H1 (cell line): ENCODE data around the gene AIM2. TPM values are rescaled to one million over a fixed set of nuclear protein-coding genes. Genes with fewer than 3 reads are reported as not detected.

Experiments
- CTCF ChIA-PET: fragments of 300-600 bp; sonication (Branson Sonifier 250); formaldehyde crosslinking; loops from one replicate; lab custom pipeline; 2021; ENCODE audit not compliant: partially characterized antibody; lab: Charles Lee
- POLR2A ChIA-PET: fragments of 300-600 bp; sonication (Branson Sonifier 250); formaldehyde crosslinking; loops from one replicate; lab custom pipeline; 2021; ENCODE audit warnings: inconsistent platforms; ENCODE audit not compliant: partially characterized antibody; lab: Charles Lee
- DNase-seq, 2 experiments: peaks; one replicate each; pipeline versions ENCODE4 v3.0.0 to v3.0.0-alpha.2; 2010 to 2022; ENCODE audit warnings: low spot score in 2 of 2, low read depth in 1 of 2, mixed read lengths in 1 of 2
- FAIRE-seq: peaks from 2 replicates; lab custom pipeline; 2011; peaks lifted over from hg19 to GRCh38; lab: Jason Lieb, UNC
- H2AFZ ChIP-seq: 2 replicates; pipeline ENCODE4 v1.8.1; 2012; ENCODE audit warnings: low read length, inconsistent platforms
- H2AK5ac ChIP-seq: 2 replicates; pipeline ENCODE4 v1.6.1; 2013; ENCODE audit warnings: low read depth, low read length
- H2BK120ac ChIP-seq: replicated peaks from 2 replicates; pipeline ENCODE3; 2013; ENCODE audit warnings: low read depth, low read length, inconsistent platforms
- H2BK12ac ChIP-seq: 2 replicates; pipeline ENCODE4 v1.6.1; 2013; ENCODE audit warnings: low read depth, low read length
- H2BK15ac ChIP-seq: 2 replicates; pipeline ENCODE4 v1.6.1; 2013; ENCODE audit warnings: low read length
- H2BK20ac ChIP-seq: 2 replicates; pipeline ENCODE4 v1.6.1; 2013; ENCODE audit warnings: low read length
- H2BK5ac ChIP-seq: 2 replicates; pipeline ENCODE4 v1.6.1; 2013; ENCODE audit warnings: low read depth, low read length
- H3K14ac ChIP-seq: 2 replicates; pipeline ENCODE4 v1.6.1; 2013; ENCODE audit warnings: inconsistent platforms; ENCODE audit not compliant: insufficient read length
- H3K18ac ChIP-seq: 2 replicates; pipeline ENCODE4 v1.6.1; 2013; ENCODE audit warnings: low read length; ENCODE audit errors: extremely low read depth
- H3K23ac ChIP-seq: 2 replicates; pipeline ENCODE4 v1.6.1; 2013; ENCODE audit warnings: inconsistent platforms; ENCODE audit not compliant: insufficient read length
- H3K23me2 ChIP-seq: 2 replicates; pipeline ENCODE4 v1.6.1; 2013; ENCODE audit warnings: low read depth, low read length
- H3K27ac ChIP-seq: 2 replicates; pipeline ENCODE4 v1.6.1; 2011; ENCODE audit warnings: low read depth, low read length, inconsistent platforms
- H3K27me3 ChIP-seq, 4 experiments: replicated peaks in 1 of 4; 1 replicate in 1 of 4; 2 replicates in 3 of 4; pipeline versions ENCODE4 v1.6.1 to v1.8.1; 2011 to 2013; ENCODE audit warnings: low read length in 3 of 4, mild to moderate bottlenecking in 3 of 4, inconsistent platforms in 2 of 4, mixed read lengths in 2 of 4, moderate library complexity in 1 of 4; ENCODE audit not compliant: control insufficient read depth in 3 of 4, insufficient read depth in 3 of 4; ENCODE audit errors: extremely low read depth in 1 of 4
- H3K36me3 ChIP-seq, 4 experiments: 2 replicates each; pipeline versions ENCODE4 v1.6.1 to v1.8.1; 2011 to 2013; ENCODE audit warnings: mild to moderate bottlenecking in 4 of 4, low read length in 3 of 4, moderate library complexity in 2 of 4, control low read depth in 1 of 4, inconsistent platforms in 1 of 4; ENCODE audit not compliant: insufficient read depth in 4 of 4, control insufficient read depth in 2 of 4
- H3K4ac ChIP-seq: replicated peaks from 2 replicates; pipeline ENCODE3; 2013; ENCODE audit warnings: low read length, low read depth, mixed read lengths, inconsistent platforms; ENCODE audit not compliant: insufficient read length
- H3K4me1 ChIP-seq, 4 experiments: replicated peaks in 1 of 4; 1 replicate in 1 of 4; 2 replicates in 3 of 4; pipeline versions ENCODE4 v1.6.1 to v1.8.1; 2011 to 2013; ENCODE audit warnings: low read length in 3 of 4, inconsistent platforms in 2 of 4, mixed read lengths in 1 of 4; ENCODE audit not compliant: insufficient read depth in 4 of 4, control insufficient read depth in 3 of 4
- H3K4me2 ChIP-seq, 2 experiments: 2 replicates each; pipeline versions ENCODE4 v1.6.1 to v1.8.1; 2011 to 2013; ENCODE audit warnings: low read depth in 2 of 2, low read length in 2 of 2, control low read depth in 1 of 2, inconsistent platforms in 1 of 2, mild to moderate bottlenecking in 1 of 2; ENCODE audit not compliant: insufficient read depth in 1 of 2
- H3K4me3 ChIP-seq, 4 experiments: fragments of 200-600, 300-600 bp in 1 of 4; sonication (generic), shearing (Covaris generic), sonication (Bioruptor Twin) in 1 of 4; 2 replicates each; pipeline versions ENCODE4 v1.5.1 to v1.8.1; 2011 to 2016; ENCODE audit warnings: low read length in 4 of 4, low read depth in 3 of 4, control low read depth in 2 of 4, inconsistent platforms in 2 of 4, mild to moderate bottlenecking in 2 of 4, mixed read lengths in 1 of 4, moderate library complexity in 1 of 4; ENCODE audit not compliant: insufficient read depth in 2 of 4; ENCODE audit errors: extremely low read depth in 1 of 4
- H3K56ac ChIP-seq: replicated peaks from 2 replicates; pipeline ENCODE3; 2013; ENCODE audit warnings: low read depth, mild to moderate bottlenecking, mixed read lengths, low read length, inconsistent platforms; ENCODE audit not compliant: insufficient read length
- H3K79me1 ChIP-seq: 2 replicates; pipeline ENCODE4 v1.6.1; 2013; ENCODE audit warnings: low read depth, low read length, control low read depth
- H3K79me2 ChIP-seq, 2 experiments: 2 replicates each; pipeline versions ENCODE4 v1.6.1 to v1.8.1; 2012 to 2013; ENCODE audit warnings: low read length in 2 of 2, mild to moderate bottlenecking in 2 of 2, inconsistent platforms in 1 of 2; ENCODE audit not compliant: insufficient read depth in 2 of 2, control insufficient read depth in 1 of 2
- H3K9ac ChIP-seq, 4 experiments: replicated peaks in 1 of 4; 1 replicate in 1 of 4; 2 replicates in 3 of 4; pipeline versions ENCODE4 v1.6.1 to v1.8.1; 2011 to 2013; ENCODE audit warnings: low read depth in 3 of 4, low read length in 3 of 4, control low read depth in 2 of 4, mild to moderate bottlenecking in 2 of 4, moderate library complexity in 2 of 4, inconsistent platforms in 1 of 4; ENCODE audit errors: extremely low read depth in 1 of 4
- H3K9me3 ChIP-seq, 2 experiments: 2 replicates each; pipeline versions ENCODE4 v1.6.1 to v1.8.1; 2012 to 2013; ENCODE audit warnings: mild to moderate bottlenecking in 2 of 2, moderate library complexity in 2 of 2, control low read depth in 1 of 2, inconsistent platforms in 1 of 2, low read depth in 1 of 2, low read length in 1 of 2, mixed read lengths in 1 of 2; ENCODE audit not compliant: insufficient read depth in 2 of 2
- H4K20me1 ChIP-seq, 2 experiments: replicated peaks in 1 of 2; 2 replicates each; pipeline versions ENCODE3 to v1.8.1; 2011 to 2013; ENCODE audit warnings: inconsistent platforms in 2 of 2, low read length in 2 of 2, mild to moderate bottlenecking in 1 of 2; ENCODE audit not compliant: insufficient read depth in 2 of 2, control insufficient read depth in 1 of 2
- H4K5ac ChIP-seq: 2 replicates; pipeline ENCODE4 v1.6.1; 2013; ENCODE audit warnings: low read length, low read depth, mixed read lengths, inconsistent platforms; ENCODE audit not compliant: insufficient read length
- H4K8ac ChIP-seq: 2 replicates; pipeline ENCODE4 v1.8.0; 2013; ENCODE audit warnings: mild to moderate bottlenecking, moderate library complexity, low read length, inconsistent platforms; ENCODE audit not compliant: insufficient read depth; ENCODE audit errors: extremely low read depth
- H4K91ac ChIP-seq: replicated peaks from 2 replicates; pipeline ENCODE3; 2013; ENCODE audit warnings: low read length, mixed read lengths, inconsistent platforms; ENCODE audit not compliant: insufficient read length
- BCL11A ChIP-seq, 2 experiments: IDR thresholded peaks; one replicate each; pipeline ENCODE4 v1.6.1; 2011; ENCODE audit warnings: low read depth in 2 of 2, low read length in 2 of 2, mild to moderate bottlenecking in 2 of 2
- KDM5A ChIP-seq: fragments of 200-600 bp; IDR thresholded peaks from 2 replicates; pipeline ENCODE4 v1.7.1; 2012; ENCODE audit warnings: mild to moderate bottlenecking, low read length, inconsistent platforms, mixed read lengths
- NRF1 ChIP-seq: IDR thresholded peaks from 2 replicates; pipeline ENCODE4 v1.6.1; 2011; ENCODE audit warnings: mild to moderate bottlenecking, low read depth, low read length, improper control_type of control experiment
- SRF ChIP-seq: IDR thresholded peaks from 2 replicates; pipeline ENCODE4 v1.6.1; 2011; ENCODE audit warnings: mild to moderate bottlenecking, low read depth, low read length, moderate library complexity
- TBP ChIP-seq: IDR thresholded peaks from 2 replicates; pipeline ENCODE4 v1.6.1; 2011; ENCODE audit warnings: low read depth, low read length, improper control_type of control experiment
- WGBS, 2 experiments: shearing (Covaris generic) in 1 of 2; methylation state at CpG; one replicate each; pipeline versions ENCODE4 v1.1.6 to v1.1.7; 2013 to 2015; ENCODE audit warnings: low lambda C conversion rate in 2 of 2, mixed read lengths in 2 of 2, inconsistent platforms in 1 of 2, low coverage in 1 of 2, missing lambda C conversion rate in 1 of 2; ENCODE audit not compliant: insufficient replicate concordance in 2 of 2, insufficient coverage in 1 of 2, insufficient read length in 1 of 2; ENCODE audit errors: extremely low coverage in 1 of 2, missing lambda C conversion rate in 1 of 2; 5-methylcytosine and 5-hydroxymethylcytosine counted together
- long read RNA-seq, 2 experiments: library from RNA in 1 of 2; library from capped mRNA in 1 of 2; stranded (forward); transcript quantifications; one replicate each; pipeline ENCODE4 v2.0.0, GENCODE V29; 2021; ENCODE audit warnings: inconsistent platforms in 1 of 2
- polyA minus RNA-seq, 3 experiments: library from RNA; depleted of rRNA, polyadenylated mRNA; stranded (reverse); fragments of >200 nt; gene quantifications; 1 replicate in 2 of 3; 2 replicates in 1 of 3; pipeline ENCODE4 v1.2.3, GENCODE V29; 2011
- polyA plus RNA-seq, 7 experiments: library from polyadenylated mRNA; depleted of rRNA in 3 of 7; stranded (reverse) in 5 of 7; unstranded in 2 of 7; fragments of >200 nt in 5 of 7; fragments of 200-250 nt in 2 of 7; gene quantifications; 1 replicate in 5 of 7; 2 replicates in 1 of 7; 4 replicates in 1 of 7; pipeline versions ENCODE4 v1.2.1 to v1.2.3, GENCODE V29; 2011 to 2013; ENCODE audit warnings: missing spikeins in 2 of 7, mixed read lengths in 2 of 7
- total RNA-seq: library from RNA; stranded (reverse); fragmentation: NEBNext Ultra II Directional; extraction: Animal tissue kit (Norgen Biotek cat#: 25700); gene quantifications from 2 replicates; pipeline ENCODE4 v1.2.1, GENCODE V29; 2021

The AIM2 gene, protein sequence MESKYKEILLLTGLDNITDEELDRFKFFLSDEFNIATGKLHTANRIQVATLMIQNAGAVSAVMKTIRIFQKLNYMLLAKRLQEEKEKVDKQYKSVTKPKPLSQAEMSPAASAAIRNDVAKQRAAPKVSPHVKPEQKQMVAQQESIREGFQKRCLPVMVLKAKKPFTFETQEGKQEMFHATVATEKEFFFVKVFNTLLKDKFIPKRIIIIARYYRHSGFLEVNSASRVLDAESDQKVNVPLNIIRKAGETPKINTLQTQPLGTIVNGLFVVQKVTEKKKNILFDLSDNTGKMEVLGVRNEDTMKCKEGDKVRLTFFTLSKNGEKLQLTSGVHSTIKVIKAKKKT
- total RNA-seq = 1.7 and 2.1 TPM in 2 replicates
- polyA plus RNA-seq (2011; rRNA removed) = 0.21 and 0.28 TPM in 2 replicates
- 1.2 TPM for polyA plus RNA-seq (2011; cell fraction: cytosol; rRNA removed)
- 0.37 TPM for polyA plus RNA-seq (2011; cell fraction: nucleus; rRNA removed)
- 0.81 to 2.6 TPM (median 1.5 TPM) in 4 replicates for polyA plus RNA-seq (2012, experiment 1 of 2)
- polyA plus RNA-seq (2012, experiment 2 of 2) = 0.18 TPM
- 1.2 TPM for polyA plus RNA-seq (2013, experiment 1 of 2)
- 0.99 TPM for polyA plus RNA-seq (2013, experiment 2 of 2)
- 0.66 and 1.4 TPM in 2 replicates for polyA minus RNA-seq (2011; rRNA and poly(A)+ RNA removed)
- not detected for polyA minus RNA-seq (2011; cell fraction: cytosol; rRNA and poly(A)+ RNA removed)
- polyA minus RNA-seq (2011; cell fraction: nucleus; rRNA and poly(A)+ RNA removed) = 2.5 TPM
- long read RNA-seq, experiment 1, partial matches to known transcripts = 1 of 1 reads
- long read RNA-seq, experiment 1, other reads (novel, unspliced or antisense) = 0 of 1 reads
- long read RNA-seq, experiment 2, partial matches to known transcripts = 0 of 3 reads
- long read RNA-seq, experiment 2, other reads (novel, unspliced or antisense) = 3 of 3 reads

- Histone ChIP-seq H4K20me1 (no peaks in the 10 kb centered on the region), H4K8ac (no peak within 1 kb of the TSS), H3K23me2 (no peaks in the 10 kb centered on the region), H3K79me1 (no peaks in the 10 kb centered on the region), H3K36me3 (no peaks in the 10 kb centered on the region), H3K79me2 (no peaks in the 10 kb centered on the region), H3K4me2 (no peak within 1 kb of the TSS), H4K5ac (no peak within 1 kb of the TSS), H3K4ac (no peak within 1 kb of the TSS), H2BK120ac (no peak within 1 kb of the TSS), H3K4me1 (no peaks in the 10 kb centered on the region), H2BK5ac (no peak within 1 kb of the TSS), H4K91ac (no peak within 1 kb of the TSS), H2AFZ (no peak within 1 kb of the TSS), H3K23ac (no peak within 1 kb of the TSS), H3K27ac (no peak within 1 kb of the TSS), H3K14ac (no peak within 1 kb of the TSS), H3K27me3 (no peaks in the 10 kb centered on the region; a peak in 1 of 7 replicates), H3K9ac (no peak within 1 kb of the TSS), H2BK20ac (no peak within 1 kb of the TSS), H3K9me3 (no peaks in the 10 kb centered on the region), H2BK15ac (no peak within 1 kb of the TSS), H2BK12ac (no peak within 1 kb of the TSS), H3K18ac (no peak within 1 kb of the TSS), H2AK5ac (no peak within 1 kb of the TSS), H3K56ac (no peak within 1 kb of the TSS), H3K4me3 (no peak within 1 kb of the TSS)
- FAIRE-seq (no peak), DNase-seq (no peak)
- ChIA-PET CTCF (interaction anchor here (0.8 to 4.4 kb wide), 5 partner anchors 9 to 570 kb away, joined by 3 to 23 read pairs (median 4); no protein-coding TSS in a partner anchor), POLR2A (no interaction called here)
- WGBS, 2 experiments = 82% methylated on average over 6 of the region's 6 CpGs; no CpG with 5 or more reads in 1 of the 2 experiments
- TF ChIP-seq TBP (no peak), SRF (no peak), BCL11A (IDR thresholded peaks at IDR 0.05; ENCODE audit: low read depth in 2 of 2, low read length in 2 of 2) (no peak), KDM5A (no peak), NRF1 (no peak)
Observed at GRCh38 chr1:159076438-159077119, at the start of gene AIM2. Gene AIM2, minus strand, starts transcription at chr1:159076766. Its CDS starts 3,267 bp downstream, at chr1:159073499.
